Stimulated activated CD4-positive, alpha-beta T cell treated with anti-CD3 and anti-CD28 coated beads, Interleukin-2, amount 100 ng/mL, for 4 hours (primary cell): ENCODE measurements around the gene KCNJ6.
"Not testable (repeated sequence)": the region's sequence is repeated elsewhere in the genome, so short reads cannot be mapped to it uniquely, and the experiment has no call there.

Experiments
- DNase-seq: peaks from one replicate; pipeline ENCODE4 v3.0.0-alpha.2; 2020; ENCODE audit warnings: low read depth

The KCNJ6 gene

GRCh38 chr21:37770461-37770860 is 145.8 kb downstream of the KCNJ6 start:
- DNase-seq, result no peak

- DNase-seq, result no peak
Measured at GRCh38 chr21:37769656-37770055, 146.6 kb downstream of the KCNJ6 start.

GRCh38 chr21:37767984-37768383 is 148.3 kb downstream of the KCNJ6 start:
- DNase-seq, result no peak

- DNase-seq, result no peak
Measured at GRCh38 chr21:37766129-37766528, 150.1 kb downstream of the KCNJ6 start.

GRCh38 chr21:37765221-37765900 is 150.9 kb downstream of the KCNJ6 start:
- DNase-seq, result no peak

GRCh38 chr21:37764691-37765090 is 151.6 kb downstream of the KCNJ6 start:
- DNase-seq, result no peak

- DNase-seq, result no peak
Measured at GRCh38 chr21:37763298-37763697, 153.0 kb downstream of the KCNJ6 start.

- no peak for DNase-seq
Measured at GRCh38 chr21:37762606-37763005, 153.7 kb downstream of the KCNJ6 start.

GRCh38 chr21:37761406-37761805 is 154.9 kb downstream of the KCNJ6 start:
- DNase-seq, result not testable (repeated sequence)

GRCh38 chr21:37759777-37760176 is 156.5 kb downstream of the KCNJ6 start:
- no peak for DNase-seq

GRCh38 chr21:37758982-37759381 is 157.3 kb downstream of the KCNJ6 start:
- DNase-seq, result no peak

GRCh38 chr21:37757606-37758376 is 158.5 kb downstream of the KCNJ6 start:
- DNase-seq, result no peak

- no peak for DNase-seq
Measured at GRCh38 chr21:37753122-37753599, 163.1 kb downstream of the KCNJ6 start.

- no peak for DNase-seq
Measured at GRCh38 chr21:37751268-37751975, 164.8 kb downstream of the KCNJ6 start.

GRCh38 chr21:37749132-37749531 is 167.1 kb downstream of the KCNJ6 start:
- no peak for DNase-seq

GRCh38 chr21:37748351-37748750 is 167.9 kb downstream of the KCNJ6 start:
- DNase-seq, result no peak

- no peak for DNase-seq
Measured at GRCh38 chr21:37746849-37747248, 169.4 kb downstream of the KCNJ6 start.

GRCh38 chr21:37744551-37744950 is 171.7 kb downstream of the KCNJ6 start:
- DNase-seq, result no peak

GRCh38 chr21:37742532-37742931 is 173.7 kb downstream of the KCNJ6 start:
- DNase-seq, result no peak

- no peak for DNase-seq
Measured at GRCh38 chr21:37742115-37742514, 174.1 kb downstream of the KCNJ6 start.

- no peak for DNase-seq
Measured at GRCh38 chr21:37737996-37738395, 178.3 kb downstream of the KCNJ6 start.

GRCh38 chr21:37737507-37737906 is 178.8 kb downstream of the KCNJ6 start:
- DNase-seq, result no peak

GRCh38 chr21:37734846-37735245 is 181.4 kb downstream of the KCNJ6 start:
- DNase-seq, result no peak
